Measurements from ENCODE around the gene EIF4G3.
"Not testable (repeated sequence)": the region's sequence is repeated elsewhere in the genome, so short reads cannot be mapped to it uniquely, and the experiment has no call there.

EIF4G3 gene

DNA sequence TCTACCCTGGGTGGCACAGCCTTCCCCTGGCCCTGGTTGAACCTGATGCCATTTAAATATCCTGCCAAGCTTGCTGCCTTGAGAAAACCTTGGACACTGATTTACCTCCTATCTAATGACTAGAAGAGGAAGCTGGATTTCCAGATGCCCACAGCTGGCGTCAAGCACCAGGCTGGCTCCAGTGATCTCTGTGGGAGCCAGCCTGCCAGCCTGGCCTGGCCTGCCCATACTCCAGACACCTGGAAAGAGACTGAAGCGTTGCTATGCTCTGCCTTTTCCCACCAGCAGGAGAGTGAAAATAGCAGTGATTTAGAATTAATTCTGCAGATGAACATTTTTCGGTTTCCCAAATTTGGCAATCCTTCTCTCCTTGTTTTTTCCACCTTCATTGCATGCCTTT, 11.5 kb upstream of the EIF4G3 start:
- no peak for DNase-seq

DNA sequence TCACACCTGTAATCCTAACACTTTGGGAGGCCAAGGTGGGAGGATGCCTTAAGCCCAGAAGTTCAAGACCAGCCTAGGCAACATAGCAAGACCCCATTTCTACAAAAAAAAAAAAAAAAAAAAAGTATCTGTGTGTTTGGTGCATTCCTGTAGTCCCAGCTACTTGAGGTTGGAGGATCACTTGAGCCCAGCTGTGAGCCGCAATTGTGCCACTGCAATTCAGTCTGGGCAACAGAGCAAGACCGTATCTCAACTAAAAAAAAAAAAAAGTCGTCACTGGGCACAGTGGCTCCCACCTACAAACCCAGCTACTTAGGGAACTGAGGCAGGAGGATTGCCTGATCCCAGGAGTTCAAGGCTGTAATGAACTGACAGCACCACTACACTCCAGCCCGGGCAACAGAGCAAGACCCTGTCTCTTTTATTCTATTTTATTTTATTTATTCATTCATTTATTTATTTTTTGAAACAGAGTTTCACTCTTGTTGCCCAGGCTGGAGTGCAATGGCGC, 8.6 kb upstream of the EIF4G3 start:
- no peak for DNase-seq

DNA sequence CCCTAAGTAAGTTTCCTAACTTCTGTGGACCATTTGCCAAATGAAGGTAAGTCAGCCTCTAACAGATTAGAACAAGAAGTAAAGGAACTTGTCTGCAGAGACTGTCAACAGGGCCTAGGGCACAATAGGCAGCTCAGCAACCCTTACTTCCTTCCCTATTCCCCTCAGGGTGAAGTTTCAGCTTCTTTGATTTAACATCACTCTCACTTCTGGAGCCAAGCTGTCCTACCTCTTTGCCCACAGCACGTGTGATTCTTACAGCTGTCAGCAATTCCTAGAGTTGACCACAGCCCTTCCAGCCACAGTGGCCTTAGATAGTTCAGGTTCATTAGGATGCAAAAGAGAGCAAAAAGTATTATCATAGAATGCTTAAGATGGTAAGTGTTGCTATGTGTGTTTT, 7.6 kb upstream of the EIF4G3 start:
- no peak for DNase-seq

DNA sequence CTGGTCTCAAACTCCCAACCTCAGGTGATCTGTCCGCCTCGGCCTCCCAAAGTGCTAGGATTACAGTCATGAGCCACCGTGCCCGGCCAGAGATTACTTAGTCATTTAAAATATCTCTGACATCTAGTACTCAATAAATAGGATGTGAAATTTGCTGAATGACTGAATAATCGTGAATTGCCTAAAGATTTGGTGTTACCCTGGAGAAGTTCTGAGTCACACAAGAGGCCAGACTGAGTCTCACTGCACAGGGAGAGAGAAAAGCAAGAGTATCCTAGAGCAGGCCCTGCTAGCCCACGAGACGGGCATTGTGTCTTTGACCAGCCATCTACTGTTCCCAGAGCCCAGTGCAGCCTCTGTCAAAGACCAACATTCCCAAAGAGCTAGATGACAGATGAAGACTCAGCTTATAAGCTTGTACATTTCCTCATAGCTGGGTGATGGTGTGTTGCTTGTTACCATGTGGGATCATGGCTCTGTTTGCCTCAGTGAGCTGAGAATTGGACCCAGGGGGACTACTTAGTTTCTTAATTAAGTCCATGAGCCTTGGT, 5.6 kb upstream of the EIF4G3 start:
- no peak for DNase-seq

DNA sequence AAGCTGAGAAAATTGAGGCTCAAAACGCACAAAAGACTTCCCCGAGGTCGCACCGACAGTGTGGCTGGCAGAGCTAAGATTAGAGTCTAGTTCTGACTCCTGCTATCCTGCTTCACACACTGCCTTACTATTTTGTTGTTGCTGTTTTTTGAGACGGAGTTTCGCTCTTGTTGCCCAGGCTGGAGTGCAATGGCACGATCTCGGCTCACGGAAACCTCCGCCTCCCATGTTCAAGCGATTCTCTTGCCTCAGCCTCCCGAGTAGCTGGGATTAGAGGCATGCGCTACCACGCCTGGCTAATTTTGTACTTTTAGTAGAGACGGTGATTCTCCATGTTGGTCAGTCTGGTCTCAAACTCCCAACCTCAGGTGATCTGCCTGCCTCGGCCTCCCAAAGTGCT, 1.6 kb upstream of the EIF4G3 start:
- DNase-seq, result not testable (repeated sequence)

DNA sequence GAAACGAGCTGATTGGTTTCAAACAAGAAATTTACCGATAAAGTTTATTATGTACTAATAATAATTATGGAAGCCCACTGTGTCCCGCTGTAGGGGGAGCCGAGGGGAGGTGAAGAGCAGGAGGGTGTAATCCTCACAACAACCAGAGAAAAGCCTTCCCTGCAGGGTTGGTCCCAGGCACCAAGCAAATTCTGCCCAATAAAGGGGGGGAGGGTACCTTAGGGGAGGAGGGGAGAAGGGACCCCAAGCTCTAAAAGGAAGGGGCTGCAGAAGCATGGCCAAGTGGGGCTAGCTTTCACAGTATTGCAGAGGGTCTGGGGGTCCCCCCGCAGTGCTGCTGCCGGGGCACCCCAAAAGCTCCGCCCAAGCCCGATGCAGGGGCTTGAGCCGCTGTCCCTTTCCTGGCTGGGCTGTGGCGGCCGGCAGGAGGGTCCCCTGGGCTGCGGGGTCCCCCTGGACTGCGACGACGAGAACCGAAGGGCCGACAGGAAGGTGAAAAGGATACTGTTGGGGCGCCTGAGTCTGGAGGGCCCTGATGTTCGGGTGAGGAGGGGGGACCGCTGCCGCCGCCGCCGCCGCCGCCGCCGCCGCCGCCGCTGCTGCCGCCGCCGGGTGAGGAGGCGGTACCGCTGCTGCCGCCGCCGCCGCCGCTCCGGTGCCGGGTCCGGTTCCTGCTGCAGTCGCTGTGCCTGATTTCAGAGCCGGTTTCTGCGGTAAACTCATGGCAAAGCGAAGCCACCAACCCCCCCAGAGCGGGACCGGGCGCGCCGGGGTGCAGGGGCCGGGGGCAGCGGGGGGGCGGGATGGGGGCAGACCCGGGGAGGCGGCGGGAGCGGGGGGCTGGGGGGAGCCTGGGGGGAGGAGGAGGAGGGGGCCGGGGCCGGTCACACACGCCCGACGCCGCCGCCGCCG, 771 bp downstream of the EIF4G3 start:
- peak; percentile 18 to 36 for DNase-seq

DNA sequence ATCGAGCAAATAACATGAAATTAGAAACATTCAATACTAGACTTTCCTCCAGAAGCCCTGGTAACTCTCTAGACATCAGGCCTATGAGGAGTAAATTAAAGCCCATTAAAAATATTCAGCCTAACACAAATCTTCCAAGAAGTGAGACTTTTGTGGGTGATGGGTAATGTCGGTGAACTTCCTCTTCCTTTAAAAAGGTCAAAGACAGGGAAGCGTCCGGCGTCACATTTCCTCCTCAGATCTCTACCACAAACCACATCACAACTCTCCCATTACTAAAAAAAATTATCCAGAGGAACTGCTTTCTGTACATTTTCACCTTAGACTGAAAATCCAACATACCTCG, 1.4 kb downstream of the EIF4G3 start:
- no peak for DNase-seq

DNA sequence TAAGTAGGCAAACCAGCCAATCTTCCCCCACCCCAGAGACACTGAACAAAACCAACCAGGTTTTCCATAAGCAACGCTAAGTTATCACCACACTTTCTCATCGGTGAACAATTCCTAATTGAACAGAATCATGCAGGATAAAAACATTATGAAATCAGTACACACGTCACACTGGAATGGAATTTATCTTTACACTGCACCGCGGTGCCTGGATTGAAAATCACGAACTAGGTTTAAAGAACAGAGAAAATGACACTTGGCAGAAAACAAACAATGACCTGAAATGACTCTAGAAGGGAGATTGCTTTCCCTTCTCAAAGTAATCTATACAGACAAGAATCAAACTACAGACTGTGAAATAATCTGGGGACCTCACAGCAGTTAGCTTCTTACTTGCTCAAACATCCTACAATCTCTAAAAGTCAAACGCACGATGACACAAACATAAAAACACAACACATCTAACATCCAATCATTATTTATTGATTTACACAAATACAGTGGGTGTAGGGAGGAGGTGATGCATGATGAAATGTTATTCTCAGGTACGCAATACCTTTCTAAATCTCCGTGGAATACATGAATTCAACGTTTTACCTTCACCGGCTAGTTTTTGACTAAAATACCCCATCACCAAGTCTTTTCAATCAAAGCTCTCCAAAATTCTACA, 1.9 kb downstream of the EIF4G3 start:
- DNase-seq, result no peak

DNA sequence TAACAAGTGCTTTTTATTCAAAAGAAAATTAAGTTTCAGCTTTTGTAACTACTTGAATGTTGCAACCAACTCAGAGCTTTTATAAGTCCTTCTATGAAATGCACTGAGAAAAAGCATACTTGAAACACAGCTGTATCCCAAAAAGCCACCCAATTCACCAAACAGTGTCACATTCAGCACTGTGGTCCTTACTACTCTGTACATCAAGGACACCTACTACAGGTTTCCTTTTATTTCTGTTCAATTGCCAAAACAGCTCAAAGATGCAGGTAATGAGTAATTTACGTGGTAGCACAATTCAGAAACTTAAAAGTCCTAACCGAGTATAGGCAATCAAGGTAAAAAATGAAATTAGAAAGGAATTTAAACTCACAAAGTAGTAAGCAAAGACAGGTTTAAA, 2.5 kb downstream of the EIF4G3 start:
- no peak for DNase-seq

DNA sequence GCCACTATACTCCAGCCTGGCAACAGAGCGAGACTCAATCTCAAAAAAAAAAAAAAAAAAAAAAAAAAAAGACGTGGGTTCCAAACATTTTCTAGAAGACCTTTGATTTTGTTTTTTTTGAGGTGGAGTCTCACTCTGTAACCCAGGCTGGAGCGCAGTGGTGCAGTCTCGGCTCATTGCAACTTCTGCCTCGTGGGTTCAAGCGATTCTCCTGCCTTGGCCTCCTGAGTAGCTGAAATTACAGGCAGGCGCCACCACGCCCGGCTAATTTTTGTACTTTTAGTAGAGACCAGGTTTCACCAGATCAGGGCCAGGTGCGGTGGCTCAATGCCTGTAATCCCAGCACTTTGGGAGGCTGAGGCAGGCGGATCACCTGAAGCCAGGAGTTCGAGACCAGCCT, 3.6 kb downstream of the EIF4G3 start:
- not testable (repeated sequence) for DNase-seq

DNA sequence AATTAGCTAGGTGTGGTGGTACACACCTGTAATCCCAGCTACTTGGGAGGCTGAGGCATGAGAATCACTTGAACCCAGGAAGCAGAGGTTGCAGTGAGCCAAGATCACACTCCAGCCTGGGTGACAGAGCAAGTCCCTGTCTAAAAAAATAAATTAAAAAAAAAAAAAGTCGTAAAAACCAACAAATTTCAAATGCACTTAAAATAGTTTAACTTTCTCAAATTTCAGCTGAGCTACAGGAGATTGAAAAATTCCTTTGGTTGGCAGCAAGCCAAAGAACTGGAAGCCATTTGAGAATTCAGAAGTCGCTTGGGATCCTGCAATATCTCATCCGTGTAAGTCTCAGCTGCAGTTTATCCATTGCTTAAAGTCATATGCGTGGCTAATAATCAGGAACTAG, 5.9 kb downstream of the EIF4G3 start:
- DNase-seq, result not testable (repeated sequence)

DNA sequence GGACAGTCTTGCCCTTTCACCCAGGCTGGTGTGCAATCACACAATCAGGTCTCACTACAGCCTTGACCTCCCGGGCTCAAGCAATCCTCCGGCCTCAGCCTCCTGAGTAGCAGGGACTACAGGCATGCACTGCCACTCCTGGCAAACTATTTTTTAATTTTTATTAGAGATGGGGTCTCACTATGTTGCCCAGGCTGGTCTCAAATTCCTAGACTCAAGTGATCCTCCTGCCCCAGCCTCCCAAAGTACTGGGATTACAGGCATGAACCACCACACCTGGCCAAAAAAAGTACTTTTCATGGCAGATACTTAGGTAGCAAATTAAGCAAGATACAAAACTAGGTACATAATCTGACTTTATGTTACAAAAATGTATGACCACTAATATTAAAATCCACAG, 8.3 kb downstream of the EIF4G3 start:
- no peak for DNase-seq

DNA sequence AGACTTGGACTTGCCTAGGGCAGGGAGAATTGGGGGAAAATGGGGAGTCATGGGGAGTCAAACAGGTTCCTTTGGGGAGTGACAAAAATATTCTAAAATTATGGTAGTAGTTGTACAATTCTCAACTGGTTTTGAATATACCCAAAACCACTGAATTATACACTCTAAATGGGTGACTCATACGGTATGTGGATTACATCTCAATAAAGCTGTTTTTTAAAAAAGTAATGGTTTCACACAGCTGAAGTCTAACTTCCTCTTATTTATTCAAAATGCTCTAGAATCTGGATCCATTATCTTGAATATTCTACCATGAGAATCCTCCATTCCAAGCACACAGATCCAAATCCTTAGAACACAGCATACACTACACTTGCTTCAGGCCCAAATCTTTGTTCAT, 11.1 kb downstream of the EIF4G3 start:
- no peak for DNase-seq

DNA sequence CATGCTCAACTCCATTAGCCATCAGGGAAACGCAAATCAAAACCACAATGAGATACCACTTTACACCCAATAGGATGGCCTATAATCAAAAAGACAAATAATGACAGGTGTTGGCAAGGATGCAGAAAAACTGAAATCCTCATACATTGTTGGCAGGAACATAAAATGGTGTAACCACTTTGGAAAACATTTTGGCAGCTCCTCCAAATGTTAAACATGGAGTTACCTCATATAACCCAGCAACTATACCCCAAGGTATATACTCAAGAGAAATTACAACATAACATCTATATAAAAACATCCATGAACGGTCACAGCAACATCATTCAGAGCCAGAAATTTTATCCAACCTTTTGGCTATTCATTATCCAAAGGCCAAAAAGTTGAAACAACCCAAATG, 11.6 kb downstream of the EIF4G3 start:
- no peak for DNase-seq

DNA sequence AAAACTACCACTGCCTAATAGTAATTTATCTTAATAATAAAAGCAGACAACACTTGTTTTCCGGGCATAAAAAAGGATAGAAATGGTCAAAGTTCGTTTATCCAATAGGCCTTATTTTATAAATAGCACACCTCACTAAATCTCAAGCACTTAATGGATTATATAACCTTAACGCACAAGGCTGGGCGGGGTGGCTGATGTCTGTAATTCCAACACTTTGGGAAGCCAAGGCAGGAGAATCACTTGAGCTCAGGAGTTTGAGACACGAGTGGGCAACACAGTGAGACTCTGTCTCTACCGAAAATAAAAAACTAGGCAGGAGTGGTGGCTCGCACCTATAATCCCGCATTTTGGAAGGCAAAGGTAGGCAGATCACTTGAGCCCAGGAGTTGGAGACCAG, 12.4 kb downstream of the EIF4G3 start:
- DNase-seq, result no peak

DNA sequence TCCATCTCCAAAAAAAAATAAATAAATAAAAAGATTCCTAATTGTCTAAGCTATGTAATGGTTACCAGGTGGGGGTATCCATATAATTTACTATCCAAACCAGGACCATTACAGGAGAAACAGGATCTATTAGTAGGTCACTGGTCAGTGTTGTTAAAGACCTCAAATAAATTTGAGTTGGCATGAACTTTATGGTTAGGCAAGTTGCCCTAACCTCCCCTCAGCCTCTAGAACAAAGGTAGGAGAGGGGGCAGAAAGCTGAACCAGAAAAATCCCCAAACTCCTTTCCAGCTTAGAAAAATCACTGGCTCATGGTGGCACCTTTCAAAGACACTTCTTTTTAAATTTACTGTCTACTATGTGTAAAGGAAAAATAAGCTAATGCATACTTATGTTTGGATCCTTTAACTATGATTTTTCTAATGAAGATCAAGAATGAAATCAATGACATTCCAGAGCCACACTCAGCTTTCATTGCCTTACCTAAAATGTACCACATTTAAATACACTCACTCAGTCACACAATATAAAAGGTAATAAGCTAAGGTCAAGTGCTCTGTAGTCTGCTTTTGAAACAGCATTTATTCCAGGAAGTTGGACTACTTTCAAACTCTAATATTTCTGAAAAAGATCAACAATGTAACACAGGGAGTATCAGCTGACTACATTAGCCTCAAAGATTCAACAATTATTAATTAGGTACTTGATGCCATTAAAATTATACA, 13.8 kb downstream of the EIF4G3 start:
- DNase-seq, result no peak

DNA sequence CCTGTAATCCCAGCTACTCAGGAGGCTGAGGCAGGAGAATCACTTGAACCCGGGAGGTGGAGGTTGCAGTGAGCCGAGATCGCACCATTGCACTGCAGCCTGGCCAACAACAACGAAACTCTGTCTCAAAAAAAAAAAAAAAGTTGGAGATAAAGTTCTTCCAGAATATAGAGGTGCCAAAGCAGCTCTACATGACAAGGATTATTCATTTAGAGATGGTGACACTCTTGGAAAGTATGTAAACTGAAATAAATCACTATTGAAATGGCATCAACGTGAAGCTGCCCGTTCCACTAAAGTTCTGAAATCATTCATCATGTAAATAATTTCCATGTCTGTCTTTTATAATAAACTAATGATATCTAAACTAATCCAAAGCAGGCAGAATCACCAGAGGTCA, 14.9 kb downstream of the EIF4G3 start:
- no peak for DNase-seq

DNA sequence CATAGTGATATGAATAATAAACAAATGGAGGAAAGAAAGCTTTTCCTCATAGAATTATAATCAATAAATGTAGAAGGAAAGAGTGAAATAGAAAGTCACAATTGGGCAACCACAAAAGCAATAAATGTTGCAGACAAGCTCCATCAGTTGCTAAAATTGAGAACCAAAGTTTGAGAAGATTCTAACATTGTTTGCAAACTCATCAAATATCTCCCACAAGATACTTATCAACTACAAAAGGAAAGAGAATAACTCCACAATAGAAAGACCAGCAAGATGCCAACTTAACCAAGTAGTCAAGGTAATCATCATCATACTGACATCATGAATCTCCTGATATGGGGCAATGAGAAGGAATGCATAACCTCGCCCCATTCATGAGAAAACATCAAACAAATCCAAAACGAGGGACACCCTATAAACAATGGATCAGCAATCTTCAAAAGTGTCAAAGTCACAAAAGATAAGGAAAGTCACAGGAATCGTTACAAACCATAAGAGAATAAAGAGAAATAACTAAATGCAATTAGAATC, 16.4 kb downstream of the EIF4G3 start:
- DNase-seq, result no peak

DNA sequence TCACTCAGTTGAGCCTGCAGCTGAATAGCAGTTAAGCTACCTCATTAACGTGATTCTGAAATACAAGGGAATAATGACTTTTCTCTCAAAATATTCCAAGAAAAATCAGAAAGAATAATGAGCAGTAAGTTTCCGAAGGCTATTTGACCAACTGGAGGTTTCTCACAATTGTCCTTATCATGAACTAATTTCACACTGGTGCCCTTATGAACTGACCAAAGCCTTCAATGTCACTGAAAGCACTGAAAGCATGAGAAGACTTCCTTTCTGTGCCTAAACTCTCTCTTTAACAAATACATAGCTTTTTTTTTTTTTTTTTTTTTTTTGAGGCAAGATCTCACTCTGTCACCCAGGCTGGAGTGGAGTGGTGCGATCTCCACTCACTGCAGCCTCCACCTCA, 18.8 kb downstream of the EIF4G3 start:
- no peak for DNase-seq

DNA sequence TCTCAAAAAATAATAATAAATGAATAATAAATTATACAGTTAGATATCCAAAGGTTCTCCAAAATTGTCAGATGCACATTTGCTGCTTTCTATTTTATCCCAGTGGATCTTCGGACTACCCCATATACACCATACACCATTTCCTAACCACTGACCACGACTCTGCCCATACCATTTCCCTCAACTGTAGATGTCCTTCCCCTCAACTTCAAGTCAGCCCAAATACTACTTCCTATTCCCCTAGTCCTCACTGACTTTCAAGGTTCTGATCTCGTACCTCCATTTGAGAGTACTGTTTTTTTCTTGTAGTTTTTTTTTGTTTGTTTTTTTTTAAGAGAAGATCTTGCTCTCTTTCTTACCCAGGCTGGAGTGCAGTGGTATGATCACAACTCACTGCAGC, 19.6 kb downstream of the EIF4G3 start:
- no peak for DNase-seq

DNA sequence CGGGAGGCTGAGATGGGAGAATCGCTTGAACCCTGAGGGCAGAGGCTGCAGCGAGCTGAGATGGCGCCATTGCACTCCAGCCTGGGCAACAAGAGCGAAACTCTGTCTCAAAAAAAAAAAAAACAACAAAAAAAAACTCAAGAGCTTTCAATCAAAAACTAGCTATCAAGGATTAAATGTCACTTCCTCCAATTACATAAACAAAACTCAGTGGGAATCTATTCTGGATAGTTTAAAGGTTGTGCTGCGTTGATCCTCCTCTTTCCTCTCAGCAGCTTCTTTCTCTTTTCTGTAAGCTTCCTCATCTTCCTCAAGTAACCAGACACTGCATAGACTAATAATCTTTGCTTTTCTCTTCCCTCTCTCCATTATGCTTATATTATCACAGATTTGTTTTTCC, 20.7 kb downstream of the EIF4G3 start:
- no peak for DNase-seq

DNA sequence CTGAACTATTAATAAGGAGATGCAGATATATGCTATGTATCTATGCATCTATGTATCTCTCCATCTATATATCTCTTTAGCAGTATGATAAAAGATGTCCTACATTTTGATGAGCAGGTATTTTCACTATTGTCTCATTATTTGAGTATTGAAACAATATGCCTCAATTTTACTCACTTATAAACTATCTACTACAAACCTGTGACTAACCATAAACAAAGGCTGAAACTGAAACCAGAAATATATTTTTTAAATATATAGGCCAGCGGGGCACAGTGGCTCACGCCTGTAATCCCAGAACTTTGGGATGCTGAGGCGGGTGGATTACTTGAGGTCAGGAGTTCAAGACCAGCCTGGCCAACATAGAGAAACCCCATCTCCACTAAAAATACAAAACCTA, 22.0 kb downstream of the EIF4G3 start:
- no peak for DNase-seq

DNA sequence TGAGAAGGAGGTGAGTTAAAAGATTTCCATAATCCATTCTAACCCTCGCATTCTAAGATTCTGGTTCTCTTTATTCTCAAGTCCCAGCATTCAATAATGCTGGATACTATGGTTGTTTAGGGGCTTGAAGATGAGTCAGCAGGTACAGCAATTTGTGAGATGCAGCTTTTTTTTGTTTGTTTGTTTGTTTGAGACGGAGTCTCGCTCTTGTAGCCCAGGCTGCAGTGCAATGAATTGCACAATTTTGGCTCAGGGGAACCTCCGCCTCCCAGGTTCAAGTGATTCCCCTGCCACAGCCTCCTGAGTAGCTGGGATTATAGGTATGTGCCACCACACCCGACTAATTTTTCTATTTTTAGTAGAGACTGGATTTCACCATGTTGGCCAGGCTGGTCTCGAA, 23.3 kb downstream of the EIF4G3 start:
- no peak for DNase-seq

Measured in stimulated activated CD4-positive, alpha-beta T cell treated with anti-CD3 and anti-CD28 coated beads, Interleukin-2, amount 100 ng/mL, for 48 hours (primary cell).